Measurements from ENCODE around the gene DNHD1. TPM values are rescaled to one million over a fixed set of nuclear protein-coding genes. Genes with fewer than 3 reads are reported as not detected.

The DNHD1 gene
- total RNA-seq, 1 donor from 2014 or later = 5.0 TPM

DNA sequence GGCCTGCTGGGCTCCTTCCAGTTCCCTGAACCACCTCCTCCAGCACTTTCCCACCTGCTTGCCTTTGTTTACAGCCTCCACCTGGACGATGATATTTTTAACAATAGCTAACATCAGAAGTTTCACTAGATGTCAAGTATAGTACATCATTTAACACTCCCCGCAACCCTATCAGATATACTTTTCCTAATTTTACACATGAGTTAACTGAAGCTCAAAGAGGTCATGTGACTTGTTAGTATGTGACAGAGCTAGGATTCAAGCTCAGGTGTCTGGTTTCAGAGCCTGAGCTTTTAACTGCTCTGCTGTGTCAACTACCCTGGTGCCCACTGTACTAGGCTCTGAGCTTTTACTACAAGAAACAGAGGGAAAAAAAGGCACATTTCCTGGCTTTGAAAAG is 42.0 kb upstream of the DNHD1 start:
- no peaks in the 10 kb centered on the region for H4K20me1 ChIP-seq (ENCODE audit: low read depth)
- no peaks in the 10 kb centered on the region for H3K36me3 ChIP-seq
- H3K4me3 ChIP-seq = no peak overlapping the region
- no peaks in the 10 kb centered on the region for H3K4me1 ChIP-seq
- no peak for DNase-seq (ENCODE audit: low spot score)
- Mint-ChIP-seq H3K4me3 (no peak overlapping the region), H3K36me3 (peaks cover 3% of the 10 kb centered on the region), H3K9me3 (no peaks in the 10 kb centered on the region), H3K4me1 (no peaks in the 10 kb centered on the region), H3K27ac (no peak overlapping the region), H3K27me3 (ENCODE audit: insufficient read depth, low read depth) (no peaks in the 10 kb centered on the region)
- H3K9ac ChIP-seq = no peak overlapping the region
- H3K4me2 ChIP-seq = no peak overlapping the region
- no peaks in the 10 kb centered on the region for H3K9me3 ChIP-seq (ENCODE audit: low read depth)
- H3K27ac ChIP-seq = no peak overlapping the region
- H2AFZ ChIP-seq (replicated peaks) = no peak overlapping the region
- no peaks in the 10 kb centered on the region for H3F3A ChIP-seq (ENCODE audit: low read depth)
- H3K27me3 ChIP-seq = no peaks in the 10 kb centered on the region
- TF ChIP-seq EZH2phosphoT487 (IDR thresholded peaks at IDR 0.05) (no peak), EZH2 (IDR thresholded peaks at IDR 0.05) (no peak)
- TF ChIP-seq, protein P1, sequence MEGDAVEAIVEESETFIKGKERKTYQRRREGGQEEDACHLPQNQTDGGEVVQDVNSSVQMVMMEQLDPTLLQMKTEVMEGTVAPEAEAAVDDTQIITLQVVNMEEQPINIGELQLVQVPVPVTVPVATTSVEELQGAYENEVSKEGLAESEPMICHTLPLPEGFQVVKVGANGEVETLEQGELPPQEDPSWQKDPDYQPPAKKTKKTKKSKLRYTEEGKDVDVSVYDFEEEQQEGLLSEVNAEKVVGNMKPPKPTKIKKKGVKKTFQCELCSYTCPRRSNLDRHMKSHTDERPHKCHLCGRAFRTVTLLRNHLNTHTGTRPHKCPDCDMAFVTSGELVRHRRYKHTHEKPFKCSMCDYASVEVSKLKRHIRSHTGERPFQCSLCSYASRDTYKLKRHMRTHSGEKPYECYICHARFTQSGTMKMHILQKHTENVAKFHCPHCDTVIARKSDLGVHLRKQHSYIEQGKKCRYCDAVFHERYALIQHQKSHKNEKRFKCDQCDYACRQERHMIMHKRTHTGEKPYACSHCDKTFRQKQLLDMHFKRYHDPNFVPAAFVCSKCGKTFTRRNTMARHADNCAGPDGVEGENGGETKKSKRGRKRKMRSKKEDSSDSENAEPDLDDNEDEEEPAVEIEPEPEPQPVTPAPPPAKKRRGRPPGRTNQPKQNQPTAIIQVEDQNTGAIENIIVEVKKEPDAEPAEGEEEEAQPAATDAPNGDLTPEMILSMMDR (IDR thresholded peaks at IDR 0.05) = no peak
- no peaks in the 10 kb centered on the region for H3K79me2 ChIP-seq (ENCODE audit: low read depth)

DNA sequence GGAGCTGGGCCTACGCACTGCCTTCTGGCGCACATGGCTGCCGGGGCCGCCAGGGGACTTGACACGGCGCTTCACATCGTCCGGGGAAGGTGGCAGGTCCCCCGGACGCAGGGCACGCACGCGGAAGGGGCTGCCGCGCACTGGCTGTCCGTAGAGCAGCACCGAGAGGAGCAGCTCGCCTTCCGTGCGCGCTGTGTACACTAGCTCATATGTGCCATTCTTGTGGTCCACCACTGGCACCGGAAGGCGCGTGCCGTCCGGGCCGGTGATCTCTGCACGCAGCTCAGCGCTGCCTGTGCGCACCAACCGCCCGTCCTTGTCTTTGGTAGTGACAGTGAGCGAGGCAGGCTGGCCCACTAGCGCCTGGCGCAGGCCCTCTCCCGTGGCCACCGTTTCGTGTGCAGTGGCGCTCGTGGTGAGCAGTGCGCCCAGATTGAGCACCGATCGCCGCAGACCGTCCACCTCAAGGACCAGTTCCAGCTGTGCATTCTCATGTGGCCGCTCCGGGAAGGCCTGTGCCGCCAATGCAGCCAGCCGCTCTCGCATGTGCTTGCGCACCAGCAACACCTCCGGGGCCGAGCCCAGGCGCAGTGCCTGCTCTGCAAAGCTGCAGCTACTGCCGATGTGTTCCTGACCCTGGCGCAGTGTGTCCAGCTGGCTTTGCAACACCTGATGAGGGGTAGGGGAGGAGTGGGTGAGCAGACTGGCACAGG is 40.6 kb upstream of the DNHD1 start:
- Histone ChIP-seq H3K4me2 (no peak overlapping the region), H2AFZ (replicated peaks) (no peak overlapping the region), H3K9me3 (ENCODE audit: low read depth) (no peaks in the 10 kb centered on the region), H3K4me3 (no peak overlapping the region), H3F3A (ENCODE audit: low read depth) (no peaks in the 10 kb centered on the region), H4K20me1 (ENCODE audit: low read depth) (no peaks in the 10 kb centered on the region), H3K27ac (no peak overlapping the region), H3K36me3 (no peaks in the 10 kb centered on the region), H3K79me2 (ENCODE audit: low read depth) (no peaks in the 10 kb centered on the region), H3K4me1 (no peaks in the 10 kb centered on the region), H3K27me3 (no peaks in the 10 kb centered on the region), H3K9ac (no peak overlapping the region)
- Mint-ChIP-seq H3K36me3 (peaks cover 3% of the 10 kb centered on the region), H3K4me1 (no peaks in the 10 kb centered on the region), H3K27ac (no peak overlapping the region), H3K9me3 (no peaks in the 10 kb centered on the region), H3K27me3 (ENCODE audit: insufficient read depth, low read depth) (no peaks in the 10 kb centered on the region), H3K4me3 (no peak overlapping the region)
- TF ChIP-seq EZH2 (IDR thresholded peaks at IDR 0.05) = no peak
- TF ChIP-seq, protein P1 (IDR thresholded peaks at IDR 0.05) = no peak
- TF ChIP-seq EZH2phosphoT487 (IDR thresholded peaks at IDR 0.05) = no peak
- no peak for DNase-seq (ENCODE audit: low spot score)

DNA sequence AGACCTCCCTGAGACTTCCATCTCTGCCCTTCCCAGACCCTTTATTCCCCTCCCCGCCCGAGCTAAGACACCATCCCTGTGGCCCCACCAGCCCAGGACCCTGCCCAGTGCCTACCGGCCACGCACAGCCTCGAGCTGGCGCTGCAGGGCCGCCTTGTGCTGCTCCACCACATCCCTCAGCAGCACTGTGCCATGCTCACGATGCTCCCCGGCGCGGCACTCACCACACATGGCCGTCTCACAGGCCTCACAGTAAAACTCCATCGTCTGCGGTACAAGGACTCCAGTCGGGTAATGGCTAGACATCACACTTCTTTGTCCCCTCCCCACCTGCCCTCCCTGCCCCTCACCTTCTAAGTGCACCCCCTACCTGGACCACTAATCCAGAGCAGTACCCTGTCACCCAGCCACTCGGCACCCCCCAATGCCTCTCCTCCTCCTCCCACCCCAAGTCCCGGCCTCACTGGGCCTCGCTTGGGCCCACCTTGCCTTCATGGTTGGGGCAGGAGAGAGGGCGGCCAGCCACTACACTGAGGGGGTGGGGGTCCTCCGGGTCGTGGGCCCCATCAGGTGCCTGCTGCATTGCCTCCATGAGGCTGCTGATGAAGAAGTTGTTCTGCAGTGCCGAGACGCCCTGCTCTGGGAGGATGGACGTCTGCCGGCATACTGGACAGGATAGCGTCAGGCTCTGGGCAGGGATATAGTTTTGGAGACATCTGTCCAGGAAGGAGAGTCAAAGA is 39.3 kb upstream of the DNHD1 start:
- TF ChIP-seq, protein P1 (IDR thresholded peaks at IDR 0.05) = no peak
- no peak overlapping the region for H3K9ac ChIP-seq
- DNase-seq (ENCODE audit: low spot score) = no peak
- H3K4me3 ChIP-seq = no peak overlapping the region
- no peaks in the 10 kb centered on the region for H3F3A ChIP-seq (ENCODE audit: low read depth)
- no peak overlapping the region for H2AFZ ChIP-seq (replicated peaks)
- H4K20me1 ChIP-seq (ENCODE audit: low read depth) = no peaks in the 10 kb centered on the region
- H3K36me3 ChIP-seq = no peaks in the 10 kb centered on the region
- no peaks in the 10 kb centered on the region for H3K9me3 Mint-ChIP-seq
- H3K4me1 ChIP-seq = no peaks in the 10 kb centered on the region
- H3K4me3 Mint-ChIP-seq = no peak overlapping the region
- H3K27ac ChIP-seq = no peak overlapping the region
- no peaks in the 10 kb centered on the region for H3K4me1 Mint-ChIP-seq
- no peak overlapping the region for H3K4me2 ChIP-seq
- no peaks in the 10 kb centered on the region for H3K27me3 Mint-ChIP-seq (ENCODE audit: insufficient read depth, low read depth)
- no peaks in the 10 kb centered on the region for H3K27me3 ChIP-seq
- H3K36me3 Mint-ChIP-seq = peaks cover 3% of the 10 kb centered on the region
- no peak overlapping the region for H3K27ac Mint-ChIP-seq
- no peaks in the 10 kb centered on the region for H3K79me2 ChIP-seq (ENCODE audit: low read depth)
- H3K9me3 ChIP-seq (ENCODE audit: low read depth) = no peaks in the 10 kb centered on the region

All from neural progenitor cell (in vitro differentiated cells).